Kidney epithelial cell (primary cell): Measurements from ENCODE around the gene ECI2. TPM values are rescaled to one million over a fixed set of nuclear protein-coding genes. Genes with fewer than 3 reads are reported as not detected.

Experiments used
- DNase-seq: peaks from one replicate; pipeline ENCODE4 v3.0.0-alpha.2; 2010; ENCODE audit warnings: low read depth
- H3K27me3 ChIP-seq: 2 replicates; pipeline ENCODE4 v1.6.0; 2011; ENCODE audit warnings: low read length; ENCODE audit not compliant: control insufficient read depth, insufficient read depth
- H3K36me3 ChIP-seq: 2 replicates; pipeline ENCODE4 v1.5.1; 2011; ENCODE audit warnings: low read length; ENCODE audit not compliant: control insufficient read depth, insufficient read depth
- H3K4me3 ChIP-seq: 2 replicates; pipeline ENCODE4 v1.5.1; 2011; ENCODE audit warnings: low read depth, mild to moderate bottlenecking, control low read depth, low read length
- CTCF ChIP-seq: IDR thresholded peaks from 2 replicates; pipeline ENCODE4 v1.5.1; 2011; ENCODE audit warnings: mild to moderate bottlenecking, moderate library complexity, low read length, control low read depth, inconsistent platforms; ENCODE audit not compliant: insufficient read depth, poor library complexity, severe bottlenecking
- total RNA-seq: library from RNA; depleted of rRNA; stranded (reverse); fragments of >200 nt; gene quantifications from 2 replicates; pipeline ENCODE4 v1.2.3, GENCODE V29; 2015

ECI2 gene
- total RNA-seq, 1 donor from 2014 or later = 43.4 TPM

DNA sequence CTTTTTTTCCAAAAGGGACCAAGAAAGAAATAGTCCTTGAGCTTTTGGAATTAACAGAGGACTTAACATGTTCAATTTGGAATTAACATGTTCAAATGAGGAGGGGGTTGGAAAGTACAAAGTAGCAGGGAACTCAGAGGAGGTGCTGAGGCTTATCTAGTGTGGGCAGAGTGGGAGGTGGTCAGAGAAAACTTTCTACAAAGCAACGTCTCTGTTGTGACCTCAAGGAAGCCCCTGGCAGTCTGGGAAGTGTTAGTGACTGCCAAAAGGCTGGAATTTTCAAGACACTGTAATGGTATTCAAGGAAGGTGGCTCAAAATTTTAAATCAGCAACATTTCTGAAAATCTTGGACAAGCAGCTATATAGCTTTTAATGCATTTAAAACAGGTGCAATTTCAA, 7.3 kb downstream of the ECI2 start:
- H3K36me3 ChIP-seq = no peaks in the 10 kb centered on the region
- DNase-seq = no peak
- H3K4me3 ChIP-seq = no peak overlapping the region
- TF ChIP-seq CTCF = no peak
- no peaks in the 10 kb centered on the region for H3K27me3 ChIP-seq

GRCh38 chr6:4125933-4126864, 9.2 kb downstream of the ECI2 start:
- DNase-seq = peak; percentile 75
- TF ChIP-seq CTCF = peak; percentile 43
- no peak overlapping the region for H3K4me3 ChIP-seq
- H3K27me3 ChIP-seq = no peaks in the 10 kb centered on the region
- H3K36me3 ChIP-seq = no peaks in the 10 kb centered on the region

- DNase-seq = no peak
- H3K4me3 ChIP-seq = no peak overlapping the region
- no peaks in the 10 kb centered on the region for H3K36me3 ChIP-seq
- TF ChIP-seq CTCF = no peak
- H3K27me3 ChIP-seq = no peaks in the 10 kb centered on the region
Observed at GRCh38 chr6:4125500-4125899, 9.9 kb downstream of the ECI2 start.

DNA sequence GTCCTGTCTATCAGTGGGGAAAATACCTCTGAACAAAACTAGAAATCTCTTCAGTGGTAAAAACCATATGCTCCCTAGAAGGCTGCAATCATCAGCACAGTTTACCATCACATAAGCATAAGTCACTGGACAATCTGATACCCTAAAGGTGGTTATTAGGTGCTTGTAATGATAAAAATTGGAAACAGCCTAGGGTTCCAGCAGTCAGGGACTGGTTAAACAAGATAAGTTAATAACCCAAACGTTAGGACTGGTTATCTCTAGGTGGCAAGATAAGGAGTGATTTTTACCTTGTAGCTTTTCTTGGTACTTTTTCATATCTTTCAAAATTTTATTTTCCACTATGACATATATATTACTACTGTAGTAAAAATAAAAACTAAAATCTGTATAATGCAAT, 11.0 kb downstream of the ECI2 start:
- DNase-seq = no peak
- Histone ChIP-seq H3K27me3 (no peaks in the 10 kb centered on the region), H3K36me3 (no peaks in the 10 kb centered on the region), H3K4me3 (no peak overlapping the region)
- TF ChIP-seq CTCF = no peak

DNA sequence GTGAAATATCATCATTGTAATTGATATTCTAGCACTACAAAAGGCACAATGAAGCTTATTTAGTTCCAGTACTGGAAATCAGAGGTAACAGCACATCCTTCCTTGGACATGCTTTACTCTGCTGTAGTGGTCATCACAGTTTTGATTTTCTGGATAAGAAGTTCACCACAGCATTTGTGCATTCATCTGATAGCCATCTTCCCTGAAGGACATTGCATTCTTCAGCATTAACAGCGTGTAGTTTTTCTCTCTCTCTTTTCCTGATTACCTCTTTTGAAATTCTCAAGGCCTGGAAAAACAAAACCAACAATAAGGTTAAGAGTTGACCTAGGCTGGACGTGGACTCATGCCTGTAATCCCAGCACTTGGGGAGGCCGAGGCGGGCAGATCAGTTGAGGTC, 19.6 kb downstream of the ECI2 start:
- Histone ChIP-seq H3K36me3 (peaks cover 1% of the 10 kb centered on the region), H3K4me3 (no peak overlapping the region), H3K27me3 (no peaks in the 10 kb centered on the region)
- TF ChIP-seq CTCF = no peak
- DNase-seq = no peak

- H3K27me3 ChIP-seq = no peaks in the 10 kb centered on the region
- H3K36me3 ChIP-seq = peaks cover 1% of the 10 kb centered on the region
- TF ChIP-seq CTCF = no peak
- H3K4me3 ChIP-seq = no peak overlapping the region
- no peak for DNase-seq
Observed at GRCh38 chr6:4114123-4114522, 21.3 kb downstream of the ECI2 start.
